Neuronal stem cell (in vitro differentiated cells): ENCODE results near the gene PKP3.

ENCODE experiments used
- DNase-seq: peaks from one replicate; pipeline ENCODE4 v3.0.0-alpha.2; 2013; ENCODE audit warnings: low spot score
- H2AFZ ChIP-seq: one replicate; pipeline ENCODE4 v1.6.1; 2013; ENCODE audit warnings: mild to moderate bottlenecking, low read length, inconsistent platforms
- H2AK5ac ChIP-seq: 2 replicates; pipeline ENCODE4 v1.6.1; 2013; ENCODE audit warnings: low read depth, mild to moderate bottlenecking, inconsistent platforms, low read length, moderate library complexity, mixed read lengths
- H2BK120ac ChIP-seq: 2 replicates; pipeline ENCODE4 v1.6.1; 2013; ENCODE audit warnings: low read depth, mild to moderate bottlenecking, inconsistent platforms, low read length, moderate library complexity, mixed read lengths
- H2BK12ac ChIP-seq: one replicate; pipeline ENCODE4 v1.6.1; 2013; ENCODE audit warnings: low read length, inconsistent platforms
- H2BK15ac ChIP-seq: 2 replicates; pipeline ENCODE4 v1.6.1; 2013; ENCODE audit warnings: mild to moderate bottlenecking, low read length, inconsistent platforms, mixed read lengths
- H2BK5ac ChIP-seq: one replicate; pipeline ENCODE4 v1.6.1; 2013; ENCODE audit warnings: inconsistent platforms, mild to moderate bottlenecking, low read length, moderate library complexity
- H3K14ac ChIP-seq: one replicate; pipeline ENCODE4 v1.6.1; 2013; ENCODE audit warnings: low read length, inconsistent platforms
- H3K18ac ChIP-seq: 2 replicates; pipeline ENCODE4 v1.6.1; 2013; ENCODE audit warnings: low read length, inconsistent platforms
- H3K23ac ChIP-seq: 2 replicates; pipeline ENCODE4 v1.6.1; 2013; ENCODE audit warnings: low read depth, mild to moderate bottlenecking, mixed read lengths, low read length, inconsistent platforms; ENCODE audit not compliant: poor library complexity
- H3K27ac ChIP-seq: replicated peaks from 3 replicates; pipeline ENCODE4 v1.5.1; 2013; ENCODE audit warnings: low read length, inconsistent platforms
- H3K27me3 ChIP-seq, 3 experiments: 2 replicates each; pipeline ENCODE4 v1.6.1; 2013; ENCODE audit warnings: low read length in 3 of 3, mild to moderate bottlenecking in 2 of 3, inconsistent platforms in 1 of 3, low read depth in 1 of 3, mixed read lengths in 1 of 3, moderate library complexity in 1 of 3; ENCODE audit not compliant: control insufficient read depth in 3 of 3, insufficient read depth in 3 of 3
- H3K36me3 ChIP-seq, 2 donors: replicated peaks in 1 of 2; 2 replicates each; pipeline ENCODE4 v1.6.1; 2013; ENCODE audit warnings: low read length in 2 of 2; ENCODE audit not compliant: control insufficient read depth in 2 of 2, insufficient read depth in 2 of 2
- H3K4ac ChIP-seq: 2 replicates; pipeline ENCODE4 v1.6.1; 2013; ENCODE audit warnings: inconsistent platforms, mild to moderate bottlenecking, low read length, moderate library complexity
- H3K4me1 ChIP-seq, 2 donors: 1 replicate in 1 of 2; 2 replicates in 1 of 2; pipeline ENCODE4 v1.6.1; 2013; ENCODE audit warnings: low read length in 2 of 2, low read depth in 1 of 2; ENCODE audit not compliant: control insufficient read depth in 2 of 2, insufficient read depth in 1 of 2
- H3K4me2 ChIP-seq: one replicate; pipeline ENCODE4 v1.6.1; 2013; ENCODE audit warnings: mild to moderate bottlenecking, low read length, inconsistent platforms; ENCODE audit not compliant: insufficient read depth, poor library complexity, severe bottlenecking
- H3K4me3 ChIP-seq, 2 donors: 2 replicates each; pipeline ENCODE4 v1.5.1; 2013; ENCODE audit warnings: low read length in 2 of 2, mild to moderate bottlenecking in 2 of 2, inconsistent platforms in 1 of 2, moderate library complexity in 1 of 2
- H3K79me1 ChIP-seq: one replicate; pipeline ENCODE4 v1.6.1; 2013; ENCODE audit warnings: low read depth, mild to moderate bottlenecking, inconsistent platforms, low read length, moderate library complexity
- H3K9ac ChIP-seq: one replicate; pipeline ENCODE4 v1.6.1; 2013; ENCODE audit warnings: mild to moderate bottlenecking, low read depth, low read length, inconsistent platforms; ENCODE audit not compliant: poor library complexity
- H3K9me3 ChIP-seq, 2 donors: replicated peaks in 1 of 2; 2 replicates each; pipeline versions ENCODE3 to v1.6.1; 2013; ENCODE audit warnings: low read length in 2 of 2, mild to moderate bottlenecking in 2 of 2, inconsistent platforms in 1 of 2, low read depth in 1 of 2, mixed read lengths in 1 of 2, moderate library complexity in 1 of 2; ENCODE audit not compliant: control insufficient read depth in 2 of 2, insufficient read depth in 1 of 2
- H4K8ac ChIP-seq: one replicate; pipeline ENCODE4 v1.6.1; 2013; ENCODE audit warnings: low read depth, mild to moderate bottlenecking, inconsistent platforms, low read length, moderate library complexity
- H4K91ac ChIP-seq: one replicate; pipeline ENCODE4 v1.6.1; 2013; ENCODE audit warnings: low read length, low read depth, mild to moderate bottlenecking, inconsistent platforms; ENCODE audit not compliant: poor library complexity
- WGBS, 2 donors: extraction: QIAGEN DNeasy Blood & Tissue Kit; methylation state at CpG; one replicate each; pipeline ENCODE4 v1.1.7; 2013; ENCODE audit warnings: missing lambda C conversion rate in 2 of 2, mixed read lengths in 1 of 2; ENCODE audit not compliant: insufficient read length in 2 of 2, insufficient replicate concordance in 1 of 2; ENCODE audit errors: extremely low coverage in 2 of 2; 5-methylcytosine and 5-hydroxymethylcytosine counted together

PKP3 gene

DNA sequence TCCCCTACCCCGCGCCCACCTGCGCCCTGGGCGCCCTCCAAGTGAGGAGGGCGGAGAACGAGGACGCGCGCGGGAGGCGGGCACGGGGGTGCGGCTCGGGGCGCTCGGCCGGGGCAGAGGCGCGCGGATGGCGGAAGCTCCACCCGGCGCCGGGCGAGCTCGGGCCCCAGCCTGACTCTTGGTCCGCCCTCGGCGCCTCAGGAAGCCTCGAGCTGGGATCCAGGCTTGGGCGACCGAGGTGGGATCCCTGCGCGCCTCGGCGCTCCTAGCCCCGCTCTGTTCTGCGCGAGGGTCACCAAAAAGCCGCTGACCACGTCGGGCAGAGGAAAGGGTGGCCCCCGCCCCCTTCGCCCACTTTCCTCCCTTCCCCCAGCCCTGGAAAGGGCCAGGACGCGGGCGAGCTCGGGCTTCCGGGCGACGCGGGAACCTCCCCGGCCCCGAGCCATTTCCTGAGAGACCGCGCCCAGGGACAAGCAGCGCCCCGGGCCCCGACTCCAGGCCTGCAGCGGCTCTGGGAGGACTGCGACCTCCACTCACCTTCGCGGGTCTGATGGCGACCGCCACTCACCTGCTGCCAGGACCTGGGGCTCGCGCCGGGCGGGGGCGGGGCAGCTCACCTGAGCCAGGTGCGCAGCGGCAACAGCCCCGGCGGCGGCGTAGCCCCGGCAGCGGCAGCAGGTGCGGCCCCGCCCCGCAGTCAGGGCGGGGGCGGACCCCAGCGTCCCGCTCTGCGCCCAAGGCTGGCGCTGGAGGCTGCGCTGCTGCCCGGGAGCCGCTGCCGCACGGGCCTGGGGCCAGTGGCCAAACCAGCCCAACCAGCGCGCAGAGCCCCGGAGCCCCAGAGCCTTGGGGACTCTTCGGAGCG, 23.0 kb downstream of the PKP3 start:
- WGBS, 2 donors = no CpG with 5 or more reads among the region's 97 CpGs
- peak overlapping the region; percentile 31 to 77 for H3K4me3 ChIP-seq
- peak overlapping the region; percentile 46 for H2AK5ac ChIP-seq
- H3K9me3 ChIP-seq = peaks cover 0 to 4% of the 10 kb centered on the region in 2 donors
- H3K4ac ChIP-seq = no peak overlapping the region
- H3K79me1 ChIP-seq = no peaks in the 10 kb centered on the region
- peak overlapping the region; percentile 93 for H3K4me2 ChIP-seq
- no peaks in the 10 kb centered on the region for H3K36me3 ChIP-seq
- H2BK12ac ChIP-seq = no peak overlapping the region
- H3K18ac ChIP-seq = peak overlapping the region; percentile 92
- peak overlapping the region; percentile 87 for H2BK5ac ChIP-seq
- peaks cover 15 to 64% (median 44%) of the 10 kb centered on the region in 3 experiments for H3K27me3 ChIP-seq
- no peak overlapping the region for H4K8ac ChIP-seq
- no peak overlapping the region for H2BK120ac ChIP-seq
- H2AFZ ChIP-seq = peak overlapping the region; percentile 91
- peaks cover 0 to 7% of the 10 kb centered on the region in 2 donors for H3K4me1 ChIP-seq
- DNase-seq = no peak
- H3K27ac ChIP-seq = no peak overlapping the region
- peak overlapping the region; percentile 84 for H3K9ac ChIP-seq
- no peak overlapping the region for H4K91ac ChIP-seq
- peak overlapping the region; percentile 95 for H3K23ac ChIP-seq
- peak overlapping the region; percentile 47 for H3K14ac ChIP-seq
- peak overlapping the region; percentile 99 for H2BK15ac ChIP-seq

DNA sequence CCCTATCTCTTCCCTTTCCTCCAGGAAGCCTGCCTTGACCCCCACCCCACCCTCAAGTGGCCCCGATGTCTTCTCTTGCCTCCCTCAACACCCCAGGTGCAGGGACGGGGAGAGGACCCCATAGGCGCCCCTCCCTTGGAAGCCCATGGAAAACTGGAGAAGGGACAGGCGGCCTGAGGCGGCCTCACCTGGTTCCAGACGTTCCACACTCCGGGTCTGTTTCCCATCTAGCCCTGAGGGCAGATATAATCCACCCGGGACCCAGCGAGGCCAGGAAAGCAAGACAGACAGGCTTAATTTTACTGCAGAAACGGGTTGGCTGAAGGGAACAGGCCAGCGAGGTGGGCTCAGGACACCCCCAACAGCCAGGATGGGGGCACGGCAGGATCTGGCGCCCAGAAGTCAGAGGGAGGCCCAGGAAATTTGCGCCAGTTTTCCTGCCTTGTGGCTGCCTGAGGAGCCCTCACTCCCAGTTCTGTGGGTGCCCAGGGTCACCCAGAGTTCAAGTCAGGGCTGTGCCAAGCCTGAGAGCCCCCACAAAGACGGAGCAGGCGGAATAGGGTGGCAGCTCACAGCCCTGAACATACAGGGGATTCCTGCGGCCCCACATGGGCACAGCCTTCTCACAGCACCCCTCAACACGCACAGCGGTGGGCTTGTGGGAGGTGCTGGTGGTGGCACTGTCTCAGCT, 23.8 kb downstream of the PKP3 start:
- Histone ChIP-seq H3K4me1 (peaks cover 0 to 7% of the 10 kb centered on the region in 2 donors), H3K9ac (peak overlapping the region; percentile 50), H4K91ac (no peak overlapping the region), H2AFZ (peak overlapping the region; percentile 91), H3K79me1 (no peaks in the 10 kb centered on the region), H3K4me3 (no peak overlapping the region), H3K18ac (peak overlapping the region; percentile 19), H3K23ac (no peak overlapping the region), H3K4ac (no peak overlapping the region), H2AK5ac (peak overlapping the region; percentile 50), H2BK12ac (no peak overlapping the region), H3K27me3 (peaks cover 15 to 68% (median 44%) of the 10 kb centered on the region in 3 experiments), H2BK15ac (peak overlapping the region; percentile 64), H2BK5ac (no peak overlapping the region), H3K36me3 (no peaks in the 10 kb centered on the region), H2BK120ac (no peak overlapping the region), H4K8ac (no peak overlapping the region), H3K9me3 (peaks cover 0 to 4% of the 10 kb centered on the region in 2 donors), H3K4me2 (no peak overlapping the region), H3K14ac (no peak overlapping the region), H3K27ac (no peak overlapping the region)
- no peak for DNase-seq
- no CpG with 5 or more reads among the region's 19 CpGs for WGBS, 2 donors

DNA sequence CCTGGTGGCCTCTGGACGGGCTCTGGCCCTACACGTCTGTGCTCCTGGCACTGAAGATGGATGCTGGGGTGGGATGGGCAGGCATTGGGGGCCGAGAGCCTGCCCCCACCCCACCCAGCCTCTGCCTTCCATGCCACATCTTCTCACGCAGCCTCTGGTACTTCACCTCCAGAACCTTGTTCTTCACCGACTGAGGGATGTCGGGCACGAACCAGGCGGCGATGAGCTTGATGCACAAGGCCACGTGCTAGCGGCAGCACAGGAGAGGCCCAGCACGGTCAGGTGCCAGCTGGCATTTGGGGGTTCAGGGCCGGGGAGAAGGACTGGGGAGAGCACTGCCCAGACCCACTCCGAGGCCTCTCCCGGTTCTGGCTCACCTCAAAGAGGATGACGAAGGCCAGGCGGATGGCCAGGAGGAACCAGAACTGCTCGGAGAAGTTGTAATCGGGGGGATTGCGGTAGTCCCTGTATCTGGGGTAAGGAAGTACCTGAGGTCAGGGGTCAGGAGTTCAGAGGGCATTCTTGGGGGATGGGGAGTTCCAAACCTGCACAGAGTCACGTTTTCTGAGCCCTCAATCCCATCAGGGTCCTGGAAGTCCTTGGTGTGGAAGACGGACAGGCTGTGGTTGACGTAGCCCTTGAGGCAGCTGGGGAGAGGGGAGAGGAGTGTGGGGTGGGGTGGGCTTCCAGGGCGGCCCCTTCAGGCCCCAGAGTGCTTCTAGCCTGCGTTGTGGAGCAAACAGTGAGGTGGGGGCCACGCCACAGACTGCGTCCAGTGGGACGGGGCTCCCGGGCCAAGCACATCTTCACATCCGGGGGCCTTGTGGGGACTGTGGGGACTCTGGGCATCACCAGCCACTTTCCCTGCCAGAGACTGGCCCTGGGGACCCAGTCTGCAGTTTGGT, 24.6 kb downstream of the PKP3 start:
- Histone ChIP-seq H2BK15ac (no peak overlapping the region), H2BK120ac (no peak overlapping the region), H3K4ac (no peak overlapping the region), H3K18ac (peak overlapping the region; percentile 71), H3K9me3 (peaks cover 0 to 4% of the 10 kb centered on the region in 2 donors), H2BK12ac (no peak overlapping the region), H3K36me3 (no peaks in the 10 kb centered on the region), H3K4me1 (peaks cover 0 to 7% of the 10 kb centered on the region in 2 donors), H3K14ac (peak overlapping the region; percentile 56), H3K23ac (peak overlapping the region; percentile 37), H3K27me3 (peaks cover 15 to 62% (median 42%) of the 10 kb centered on the region in 3 experiments), H3K4me2 (no peak overlapping the region), H4K8ac (no peak overlapping the region), H3K4me3 (no peak overlapping the region), H3K27ac (no peak overlapping the region), H2AK5ac (peak overlapping the region; percentile 70), H2BK5ac (no peak overlapping the region), H3K9ac (peak overlapping the region; percentile 50), H4K91ac (no peak overlapping the region), H3K79me1 (no peaks in the 10 kb centered on the region), H2AFZ (no peak overlapping the region)
- DNase-seq = no peak
- WGBS, 2 donors = no CpG with 5 or more reads among the region's 30 CpGs
